Testis (tissue), 3 donors: ENCODE measurements around the gene ARHGAP30. TPM values are rescaled to one million over a fixed set of nuclear protein-coding genes. Genes with fewer than 3 reads are reported as not detected.

ENCODE experiments used
- DNase-seq: peaks from one replicate; pipeline ENCODE4 v3.0.0-alpha.2; 2019
- H3K27ac ChIP-seq, 2 donors: fragments of 200-600 bp; sonication (generic); one replicate each; pipeline ENCODE4 v1.5.1; 2019
- H3K27me3 ChIP-seq: fragments of 200-600 bp; sonication (generic); one replicate; pipeline ENCODE4 v1.5.1; 2019
- H3K36me3 ChIP-seq: fragments of 200-600 bp; sonication (generic); one replicate; pipeline ENCODE4 v1.5.1; 2017; ENCODE audit warnings: low read depth; ENCODE audit errors: missing control alignments
- H3K4me1 ChIP-seq: fragments of 200-600 bp; sonication (generic); one replicate; pipeline ENCODE4 v1.5.1; 2019
- H3K4me3 ChIP-seq, 2 donors: fragments of 200-600 bp; sonication (generic); one replicate each; pipeline ENCODE4 v1.5.1; 2017 to 2019
- H3K9me3 ChIP-seq: fragments of 200-600 bp; sonication (generic); one replicate; pipeline ENCODE4 v1.5.1; 2017
- CTCF ChIP-seq, 3 experiments: fragments of 450-650 bp in 2 of 3; fragments of 200-600 bp in 1 of 3; sonication (generic) in 1 of 3; IDR thresholded peaks; one replicate each; pipeline ENCODE4 v1.5.1; 2016 to 2019; ENCODE audit warnings: antibody characterized with exemption in 3 of 3, mild to moderate bottlenecking in 2 of 3, moderate library complexity in 1 of 3
- POLR2A ChIP-seq: fragments of 450-650 bp; IDR thresholded peaks from one replicate; pipeline ENCODE4 v1.6.1; 2017; ENCODE audit warnings: antibody characterized with exemption, mild to moderate bottlenecking, moderate library complexity
- WGBS, 2 donors: methylation state at CpG; one replicate each; pipeline ENCODE4 v1.1.5; 2018; 5-methylcytosine and 5-hydroxymethylcytosine counted together
- intact Hi-C: fragments of 100-400 bp; cut with DNase I; formaldehyde crosslinking; loops from one replicate; pipeline ENCODE4 v1.15.1; 2023; ENCODE audit warnings: low total_unique reads
- polyA plus RNA-seq: library from polyadenylated mRNA; stranded (reverse); fragments of 350-450 nt; fragmentation: Illumina TruSeq; extraction: RNeasy Lipid Tissue Mini Kit (QIAGEN cat#74804); gene quantifications from one replicate; pipeline ENCODE4 v1.2.3, GENCODE V29; 2014; ENCODE audit warnings: low read depth, low replicate concordance; ENCODE audit not compliant: insufficient read depth
- total RNA-seq, 2 donors: library from RNA; depleted of rRNA; stranded (reverse); fragments of >200 nt; gene quantifications; one replicate each; pipeline ENCODE4 v1.2.3, GENCODE V29; 2016

Gene ARHGAP30
- total and polyA plus RNA-seq, 3 donors from 2014 or later = 0.79 to 5.4 (median 1.6) TPM

DNA sequence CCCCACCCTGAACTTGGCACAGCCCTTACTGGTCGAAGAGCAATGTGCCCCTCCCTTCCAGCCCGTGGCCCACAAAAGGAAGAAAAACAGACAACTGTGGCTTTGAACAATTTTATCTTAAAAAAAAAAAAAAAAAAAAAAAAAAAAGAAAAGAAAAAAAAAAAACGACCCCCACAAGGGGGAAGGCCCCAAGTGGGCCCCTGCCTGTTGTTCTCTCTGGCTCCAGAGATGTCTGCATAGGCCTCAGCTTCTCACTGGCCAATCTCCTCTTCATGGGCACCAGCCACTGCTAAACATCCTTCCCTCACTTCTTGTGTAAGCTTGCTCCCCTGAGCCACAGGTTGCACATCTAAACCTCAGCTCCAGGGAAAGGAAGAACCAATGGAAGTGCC lies 30.5 kb downstream of the ARHGAP30 start:
- H3K4me3 ChIP-seq = peak overlapping the region; percentile 60 to 72
- no peaks in the 10 kb centered on the region for H3K9me3 ChIP-seq
- intact Hi-C loops = no loop called here
- H3K27ac ChIP-seq = no peak overlapping the region
- no peak for TF ChIP-seq POLR2A
- H3K27me3 ChIP-seq = no peaks in the 10 kb centered on the region
- WGBS, 2 donors = 7 to 9% methylated on average over 3 of the region's 3 CpGs
- no peak for DNase-seq
- no peaks in the 10 kb centered on the region for H3K36me3 ChIP-seq
- H3K4me1 ChIP-seq = peaks cover 15% of the 10 kb centered on the region

GRCh38 chr1:161038523-161039153 lies 31.1 kb downstream of the ARHGAP30 start, which contains the start of gene TSTD1:
Gene TSTD1, minus strand, starts transcription at chr1:161038964. Its CDS starts 75 bp downstream, at chr1:161038889.
- TF ChIP-seq CTCF (IDR thresholded peaks at IDR 0.05) (no peak), POLR2A (no peak)
- no peaks in the 10 kb centered on the region for H3K36me3 ChIP-seq
- intact Hi-C loops = no loop called here
- peak; percentile 75 for DNase-seq
- WGBS, 2 donors = 20 to 42% methylated on average over 4 to 54 of the region's 54 CpGs
- peaks cover 12% of the 10 kb centered on the region for H3K4me1 ChIP-seq
- peak within 1 kb of the TSS in 1 of 2 donors; percentile 35 for H3K27ac ChIP-seq
- H3K27me3 ChIP-seq = no peaks in the 10 kb centered on the region
- no peaks in the 10 kb centered on the region for H3K9me3 ChIP-seq
- H3K4me3 ChIP-seq = peak within 1 kb of the TSS; percentile 60 to 72

DNA sequence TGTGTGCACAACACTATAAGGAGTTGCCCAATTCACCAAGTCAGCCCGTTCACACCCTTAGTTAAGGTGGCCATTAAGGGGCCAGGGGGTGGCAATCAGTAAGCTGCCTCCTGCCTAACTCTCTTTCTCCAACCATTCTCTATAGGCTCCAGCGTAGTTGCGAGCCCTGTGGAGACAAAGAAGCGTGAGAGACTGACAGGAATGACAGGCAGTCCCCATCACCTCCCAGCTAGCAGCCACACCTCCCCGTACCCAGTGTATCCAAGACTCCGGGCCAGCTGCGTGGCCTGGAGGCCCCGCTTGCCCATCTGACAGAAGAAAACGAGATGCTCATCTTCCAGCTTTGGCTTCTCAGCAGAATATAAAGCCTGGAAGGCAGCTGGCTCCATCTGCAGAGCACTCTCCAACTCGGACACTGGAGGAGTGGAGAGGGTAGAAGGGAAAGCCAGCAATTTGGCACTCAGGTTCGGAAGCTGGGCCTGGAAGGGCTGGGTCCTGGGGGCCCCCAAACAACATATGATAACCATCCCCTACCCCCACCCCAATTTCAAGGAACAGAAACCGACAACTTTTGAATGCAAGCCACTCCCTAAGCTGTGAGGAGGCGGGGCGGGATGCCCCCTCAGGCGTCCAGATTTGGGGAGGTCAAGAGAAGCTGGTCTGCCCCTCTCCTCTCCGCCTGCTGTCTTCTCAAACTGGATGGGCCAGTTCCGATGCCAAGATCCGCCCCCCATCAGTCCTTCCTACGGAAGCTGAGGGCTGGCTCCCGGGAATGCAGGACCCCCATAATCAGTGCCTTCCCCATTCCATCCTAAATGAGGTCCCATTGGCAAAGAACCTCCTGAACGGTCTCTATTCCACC lies 31.8 kb downstream of the ARHGAP30 start:
- DNase-seq = no peak
- H3K27me3 ChIP-seq = no peaks in the 10 kb centered on the region
- H3K27ac ChIP-seq = peak overlapping the region in 1 of 2 donors; percentile 35
- no peaks in the 10 kb centered on the region for H3K36me3 ChIP-seq
- intact Hi-C loops = no loop called here
- 39 to 40% methylated on average over 17 to 21 of the region's 21 CpGs for WGBS, 2 donors
- TF ChIP-seq CTCF (IDR thresholded peaks at IDR 0.05) = no peak
- no peak for TF ChIP-seq POLR2A
- H3K4me3 ChIP-seq = peak overlapping the region; percentile 60 to 72
- peaks cover 17% of the 10 kb centered on the region for H3K4me1 ChIP-seq
- H3K9me3 ChIP-seq = no peaks in the 10 kb centered on the region

DNA sequence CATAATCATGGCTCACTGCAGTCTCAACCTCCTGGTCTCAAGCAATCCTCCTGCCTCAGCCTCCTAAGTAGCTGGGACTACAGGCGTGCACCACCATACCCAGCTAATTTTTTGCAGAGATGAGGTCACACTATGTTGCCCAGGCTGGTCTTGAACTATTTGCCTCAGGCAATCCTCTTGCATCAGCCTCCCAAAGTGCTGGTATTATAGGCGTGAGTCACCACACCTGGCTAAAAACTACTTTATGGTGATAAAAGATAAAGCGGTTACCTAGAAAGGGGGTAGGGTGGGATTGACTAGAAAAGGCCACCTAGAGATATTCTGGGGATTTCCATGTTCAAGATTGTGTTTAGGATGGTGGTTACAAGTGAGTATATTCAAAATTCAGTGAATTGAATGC lies 35.9 kb downstream of the ARHGAP30 start:
- no peaks in the 10 kb centered on the region for H3K27me3 ChIP-seq
- intact Hi-C loops = no loop called here
- DNase-seq = no peak
- TF ChIP-seq POLR2A (no peak), CTCF (IDR thresholded peaks at IDR 0.05) (no peak)
- H3K27ac ChIP-seq = no peak overlapping the region
- H3K9me3 ChIP-seq = no peaks in the 10 kb centered on the region
- H3K4me1 ChIP-seq = peaks cover 18% of the 10 kb centered on the region
- no peaks in the 10 kb centered on the region for H3K36me3 ChIP-seq
- WGBS, 2 donors = 96 to 100% methylated on average over 3 of the region's 3 CpGs
- H3K4me3 ChIP-seq = no peak overlapping the region

DNA sequence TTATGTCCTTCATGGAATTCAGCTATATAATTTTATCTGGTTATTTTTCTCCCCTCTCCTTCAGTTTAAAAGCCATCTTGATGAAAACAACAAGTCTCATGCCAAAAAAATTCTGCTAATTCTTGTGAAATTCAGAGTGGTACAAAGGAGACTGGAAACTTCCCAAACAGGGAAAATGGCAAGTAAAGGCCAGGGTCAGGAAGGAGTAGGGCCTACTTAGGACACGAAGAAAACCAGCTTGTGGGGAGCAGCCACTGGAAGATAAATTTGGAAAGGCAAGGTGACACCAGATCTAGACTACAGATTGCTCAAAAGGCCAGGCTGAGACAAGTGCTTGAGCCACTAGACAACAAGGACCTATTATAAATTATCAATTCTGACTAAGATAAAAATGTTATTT lies 37.3 kb downstream of the ARHGAP30 start:
- H3K4me3 ChIP-seq = no peak overlapping the region
- WGBS, 2 donors = 36 to 57% methylated on average over 1 of the region's 1 CpG
- H3K36me3 ChIP-seq = no peaks in the 10 kb centered on the region
- no peak for TF ChIP-seq POLR2A
- TF ChIP-seq CTCF (IDR thresholded peaks at IDR 0.05) = no peak
- H3K4me1 ChIP-seq = peaks cover 10% of the 10 kb centered on the region
- H3K27ac ChIP-seq = peak overlapping the region; percentile 10 to 55
- H3K9me3 ChIP-seq = no peaks in the 10 kb centered on the region
- no peak for DNase-seq
- intact Hi-C loops = no loop called here
- H3K27me3 ChIP-seq = no peaks in the 10 kb centered on the region
